ENCODE data around the gene UBN1.

Gene UBN1

GRCh38 chr16:4825196-4825595 lies 22.1 kb upstream of the UBN1 start:
- DNase-seq = peak; percentile 58

DNA sequence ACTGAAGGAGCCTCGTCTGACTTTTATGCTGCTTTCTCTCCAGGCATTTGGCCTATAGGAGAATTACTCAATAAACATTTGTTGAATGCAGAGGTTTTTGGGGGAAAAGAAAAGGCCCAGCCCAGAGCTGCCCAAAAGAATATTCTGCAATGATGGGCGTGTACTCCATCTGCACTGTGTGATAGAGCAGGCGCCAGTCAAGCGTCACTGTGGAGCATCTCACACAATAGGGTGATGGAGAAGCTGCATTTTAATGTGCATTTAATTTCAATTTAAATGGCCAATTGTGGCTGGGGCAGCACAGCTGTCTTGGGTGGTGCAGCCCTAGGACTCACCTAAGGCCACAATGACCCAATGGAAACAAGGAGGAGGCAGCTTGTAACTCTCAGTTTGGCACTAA lies 20.8 kb upstream of the UBN1 start:
- DNase-seq = peak; percentile 47

GRCh38 chr16:4826980-4827379 lies 20.3 kb upstream of the UBN1 start:
- no peak for DNase-seq

- DNase-seq = no peak
These were observed 18.5 kb upstream of the UBN1 start for GRCh38 chr16:4828567-4829321.

GRCh38 chr16:4830408-4830807 lies 16.9 kb upstream of the UBN1 start:
- no peak for DNase-seq

- no peak for DNase-seq
These were observed 15.7 kb upstream of the UBN1 start for GRCh38 chr16:4831616-4832015.

DNA sequence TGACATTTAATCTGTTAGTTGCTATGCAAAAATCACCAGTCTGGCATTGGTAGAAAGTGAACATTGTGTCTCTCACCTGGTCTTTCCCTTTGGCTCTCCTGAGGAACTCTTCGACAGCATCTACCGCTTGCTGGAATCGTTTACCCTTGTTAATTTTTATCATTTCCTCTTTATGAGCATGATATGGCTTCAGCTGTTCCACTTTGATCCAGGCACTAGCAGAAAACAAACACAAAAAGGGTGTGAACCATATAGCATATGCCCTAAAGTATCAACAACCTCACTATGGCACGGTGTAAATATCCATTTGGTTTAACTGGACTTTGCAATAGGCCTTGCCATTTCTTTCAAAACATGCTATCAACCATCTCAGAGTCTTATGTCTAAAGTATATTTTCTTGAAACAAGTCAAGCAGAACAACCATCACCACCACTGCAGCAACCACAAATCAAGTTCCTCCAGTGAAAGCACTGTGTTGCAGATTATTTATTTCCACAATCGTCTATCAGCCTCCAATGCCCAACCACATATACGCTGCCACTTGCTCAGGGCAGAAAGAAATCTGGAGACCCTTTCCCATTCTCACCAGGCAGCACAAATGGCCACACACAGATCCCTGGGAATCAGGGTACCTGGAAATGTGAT lies 14.5 kb upstream of the UBN1 start:
- DNase-seq = no peak

DNA sequence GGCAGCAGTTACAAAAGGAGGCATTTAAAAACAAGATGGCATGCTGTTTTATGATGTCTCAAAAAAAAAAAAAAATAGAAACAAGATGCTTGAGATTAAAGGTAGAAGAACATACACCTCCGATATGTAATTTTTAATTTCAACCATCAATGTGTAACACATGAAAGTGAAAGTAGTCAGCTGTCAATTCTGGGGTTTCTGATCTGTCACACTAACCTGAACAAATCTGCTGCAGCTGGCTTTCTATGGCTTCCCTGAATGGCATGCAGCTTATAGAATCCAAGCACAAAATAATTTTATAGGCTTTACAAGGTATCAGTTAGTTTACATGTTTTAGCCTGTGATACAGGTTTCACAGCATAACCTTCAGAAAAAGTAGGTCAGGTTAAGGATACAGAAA lies 13.7 kb upstream of the UBN1 start:
- DNase-seq = no peak

- DNase-seq = no peak
These were observed 10.6 kb upstream of the UBN1 start for GRCh38 chr16:4836727-4837126.

GRCh38 chr16:4837733-4838501 lies 9.4 kb upstream of the UBN1 start:
- no peak for DNase-seq

- DNase-seq = peak; percentile 19
These were observed 7.3 kb upstream of the UBN1 start for GRCh38 chr16:4839942-4840341.

GRCh38 chr16:4840984-4841383 lies 6.3 kb upstream of the UBN1 start:
- DNase-seq = no peak

DNA sequence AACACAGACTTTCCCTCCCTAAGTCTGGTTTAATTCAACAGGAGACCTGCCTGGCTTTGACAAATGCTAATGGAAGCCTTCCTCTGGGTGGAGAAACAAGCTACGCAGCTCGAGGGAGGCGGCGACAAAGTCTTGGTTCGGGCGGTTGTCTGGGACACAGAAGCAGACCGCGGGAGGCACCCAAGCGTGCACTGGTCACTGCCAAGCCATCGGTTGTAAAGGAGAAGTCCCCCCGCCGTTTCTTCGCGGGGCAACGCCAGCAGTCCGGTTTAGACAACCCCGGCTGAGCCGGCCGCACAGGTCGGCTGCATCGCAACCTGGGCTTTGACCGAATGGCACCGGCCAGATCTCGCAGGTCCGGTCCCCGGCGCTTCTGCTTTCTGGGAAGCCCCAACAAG lies 779 bp upstream of the UBN1 start:
- peak; percentile 78 for DNase-seq

GRCh38 chr16:4847774-4848587 lies 700 bp downstream of the UBN1 start:
- DNase-seq = peak; percentile 60

DNA sequence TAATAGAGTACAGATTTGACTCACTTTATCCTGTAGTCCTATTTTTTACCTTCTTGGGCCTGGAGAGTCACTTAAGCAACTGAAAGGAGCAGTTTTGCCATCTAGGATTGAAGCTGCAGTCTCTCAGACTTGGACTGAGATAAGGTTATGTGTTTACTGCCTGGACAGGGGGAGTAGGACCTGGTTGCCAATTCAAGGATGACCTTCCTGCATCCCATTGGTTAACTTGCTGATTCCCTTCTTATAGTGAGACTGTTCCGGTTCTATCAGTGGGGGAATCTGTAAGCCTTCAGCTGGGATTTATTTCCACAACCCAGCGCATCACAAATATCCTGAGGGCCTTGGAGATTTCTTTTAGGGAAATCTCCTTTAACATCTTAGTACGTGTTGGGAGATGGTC lies 2.9 kb downstream of the UBN1 start:
- peak; percentile 11 for DNase-seq

GRCh38 chr16:4852221-4852872 lies 5.1 kb downstream of the UBN1 start:
- peak; percentile 68 for DNase-seq

GRCh38 chr16:4855371-4855770 lies 8.1 kb downstream of the UBN1 start:
- no peak for DNase-seq

- DNase-seq = no peak
These were observed 8.5 kb downstream of the UBN1 start for GRCh38 chr16:4855804-4856203.

DNA sequence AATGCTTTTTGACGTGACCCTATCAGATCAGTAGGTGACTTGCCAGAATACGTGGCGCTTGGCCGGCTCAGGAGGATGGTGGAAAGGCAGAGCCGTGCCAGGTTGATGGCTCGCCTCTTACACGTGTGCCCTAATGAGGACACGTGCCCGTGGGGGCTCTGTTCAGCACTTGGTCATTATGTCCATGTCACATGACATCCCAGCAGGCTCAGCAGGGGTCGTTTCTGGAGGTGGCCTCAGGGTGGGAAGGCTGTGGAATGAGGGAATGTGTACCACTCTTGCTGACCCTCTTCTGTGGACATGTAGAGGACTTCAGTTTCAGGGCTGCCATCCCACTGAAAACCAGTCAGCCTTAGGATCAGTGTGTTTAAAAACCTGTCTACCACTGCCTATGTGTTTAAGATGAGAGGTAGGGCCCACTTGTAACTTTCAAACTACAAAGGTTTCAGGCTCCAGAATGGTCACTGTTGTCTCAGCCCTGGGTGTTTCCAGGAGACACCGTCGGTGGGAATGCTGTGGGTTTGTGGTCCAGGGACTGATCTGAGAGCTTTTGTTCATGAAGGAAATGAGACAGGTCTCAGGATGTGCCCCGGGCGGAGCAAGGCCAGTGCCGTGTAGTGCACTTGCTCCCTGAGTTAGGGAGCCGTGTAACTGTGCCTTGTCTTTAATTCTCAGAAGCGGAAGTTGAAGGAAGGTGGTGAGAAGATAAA lies 12.1 kb downstream of the UBN1 start:
- no peak for DNase-seq

GRCh38 chr16:4859900-4860255 lies 12.6 kb downstream of the UBN1 start:
- DNase-seq = no peak

- DNase-seq = no peak
These were observed 13.6 kb downstream of the UBN1 start for GRCh38 chr16:4860727-4861342.

GRCh38 chr16:4862639-4863038 lies 15.4 kb downstream of the UBN1 start:
- no peak for DNase-seq

Measured in hematopoietic multipotent progenitor cell treated with erythropoietin and hydrocortisone succinate and interleukin-3 and kit ligand, for 4 days (in vitro differentiated cells).